Suprapubic skin (tissue), 4 donors: ENCODE data around the gene NCF4.

Experiments used
- POLR2A ChIP-seq, 2 donors: fragments of 450-650 bp; IDR thresholded peaks; one replicate each; pipeline ENCODE4 v1.6.1; 2017; ENCODE audit warnings: antibody characterized with exemption in 2 of 2, mild to moderate bottlenecking in 2 of 2, moderate library complexity in 2 of 2
- POLR2AphosphoS5 ChIP-seq, 3 donors: sonication (generic); formaldehyde crosslinking; IDR thresholded peaks; one replicate each; pipeline ENCODE4 v1.6.1; 2017; ENCODE audit warnings: antibody characterized with exemption in 3 of 3
- TF ChIP-seq, protein P1 (sequence below), 2 donors: fragments of 200-600 bp in 1 of 2; fragments of 450-650 bp in 1 of 2; sonication (generic) in 1 of 2; IDR thresholded peaks; one replicate each; pipeline ENCODE4 v1.5.1; 2016 to 2019; ENCODE audit warnings: antibody characterized with exemption in 2 of 2, mild to moderate bottlenecking in 1 of 2, moderate library complexity in 1 of 2

DNA sequence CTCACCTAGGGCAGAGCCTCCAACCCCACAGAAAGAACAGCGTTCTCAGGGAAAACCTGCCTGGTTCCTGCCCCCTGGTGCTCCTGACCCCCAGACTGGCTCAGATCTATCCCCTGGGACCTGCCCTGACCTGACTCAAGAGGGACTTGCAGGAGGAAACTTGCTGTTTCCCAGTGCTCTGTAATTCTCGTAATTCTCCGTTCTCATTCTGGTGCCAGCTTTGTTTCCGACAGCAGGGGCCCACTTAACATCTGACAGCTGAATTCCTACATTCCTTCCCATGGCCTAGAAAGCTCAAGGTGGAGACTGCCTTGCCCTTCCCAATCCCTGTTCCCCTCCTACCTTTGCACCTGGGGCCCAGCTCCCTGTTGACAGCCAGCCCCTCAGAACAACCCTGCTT lies 40.1 kb downstream of the NCF4 start:
- TF ChIP-seq, protein P1, sequence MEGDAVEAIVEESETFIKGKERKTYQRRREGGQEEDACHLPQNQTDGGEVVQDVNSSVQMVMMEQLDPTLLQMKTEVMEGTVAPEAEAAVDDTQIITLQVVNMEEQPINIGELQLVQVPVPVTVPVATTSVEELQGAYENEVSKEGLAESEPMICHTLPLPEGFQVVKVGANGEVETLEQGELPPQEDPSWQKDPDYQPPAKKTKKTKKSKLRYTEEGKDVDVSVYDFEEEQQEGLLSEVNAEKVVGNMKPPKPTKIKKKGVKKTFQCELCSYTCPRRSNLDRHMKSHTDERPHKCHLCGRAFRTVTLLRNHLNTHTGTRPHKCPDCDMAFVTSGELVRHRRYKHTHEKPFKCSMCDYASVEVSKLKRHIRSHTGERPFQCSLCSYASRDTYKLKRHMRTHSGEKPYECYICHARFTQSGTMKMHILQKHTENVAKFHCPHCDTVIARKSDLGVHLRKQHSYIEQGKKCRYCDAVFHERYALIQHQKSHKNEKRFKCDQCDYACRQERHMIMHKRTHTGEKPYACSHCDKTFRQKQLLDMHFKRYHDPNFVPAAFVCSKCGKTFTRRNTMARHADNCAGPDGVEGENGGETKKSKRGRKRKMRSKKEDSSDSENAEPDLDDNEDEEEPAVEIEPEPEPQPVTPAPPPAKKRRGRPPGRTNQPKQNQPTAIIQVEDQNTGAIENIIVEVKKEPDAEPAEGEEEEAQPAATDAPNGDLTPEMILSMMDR (IDR thresholded peaks at IDR 0.05): no peak
- TF ChIP-seq POLR2A (IDR thresholded peaks at IDR 0.05) (no peak), POLR2AphosphoS5 (IDR thresholded peaks at IDR 0.05) (no peak)
